IMR-90 (cell line): ENCODE data around the gene PIAS4. TPM values are rescaled to one million over a fixed set of nuclear protein-coding genes. Genes with fewer than 3 reads are reported as not detected.
A peak's percentile ranks its signal among the peaks of the same experiment; 100 is the strongest.

Source experiments
- ATAC-seq: fragments of 200-7000 bp; cut with Tn5 transposase; 2 replicates; pipeline ENCODE4 v1.9.1; 2020; ENCODE audit warnings: low read depth, mild to moderate bottlenecking, moderate library complexity
- BruUV-seq: library from RNA; stranded (reverse); fragments of 400-500 nt; replicated peaks from 2 replicates; lab custom pipeline; 2021; lab: Mats Ljungman, UMichigan
- CTCF ChIA-PET: fragments of 300-600 bp; formaldehyde crosslinking; extraction: SDS; loops from one replicate; lab custom pipeline; 2021; ENCODE audit warnings: antibody characterized with exemption; lab: Yijun Ruan, JAX
- POLR2A ChIA-PET: fragments of 300-600 bp; sonication (Branson Sonifier 250); formaldehyde crosslinking; loops from one replicate; lab custom pipeline; 2022; ENCODE audit warnings: antibody characterized with exemption; ENCODE audit not compliant: unreplicated experiment; lab: Charles Lee
- DNase-seq: peaks from one replicate; pipeline ENCODE4 v3.0.0; 2013
- H2AFZ ChIP-seq: replicated peaks from 2 replicates; pipeline ENCODE3; 2013; ENCODE audit warnings: low read length, mild to moderate bottlenecking; ENCODE audit not compliant: poor library complexity
- H2AK5ac ChIP-seq: 2 replicates; pipeline ENCODE4 v1.6.1; 2013; ENCODE audit warnings: low read depth, low read length, inconsistent platforms
- H2AK9ac ChIP-seq: replicated peaks from 2 replicates; pipeline ENCODE3; 2013; ENCODE audit warnings: mild to moderate bottlenecking, low read depth, low read length, moderate library complexity; ENCODE audit not compliant: poor library complexity
- H2BK120ac ChIP-seq: 2 replicates; pipeline ENCODE4 v1.6.1; 2013; ENCODE audit warnings: low read depth, low read length, inconsistent platforms
- H2BK15ac ChIP-seq: 3 replicates; pipeline ENCODE4 v1.6.1; 2013; ENCODE audit warnings: low read depth, low read length, inconsistent platforms
- H2BK20ac ChIP-seq: 2 replicates; pipeline ENCODE4 v1.6.1; 2013; ENCODE audit warnings: low read depth, mild to moderate bottlenecking, inconsistent platforms, low read length, moderate library complexity
- H2BK5ac ChIP-seq: 2 replicates; pipeline ENCODE4 v1.6.1; 2013; ENCODE audit warnings: mild to moderate bottlenecking, low read depth, low read length, inconsistent platforms; ENCODE audit not compliant: poor library complexity, severe bottlenecking
- H3K14ac ChIP-seq: replicated peaks from 2 replicates; pipeline ENCODE4 v1.6.1; 2013; ENCODE audit warnings: low read depth, low read length, inconsistent platforms
- H3K18ac ChIP-seq: 2 replicates; pipeline ENCODE4 v1.6.1; 2013; ENCODE audit warnings: low read depth, low read length, control low read depth
- H3K23ac ChIP-seq: 2 replicates; pipeline ENCODE4 v1.6.1; 2013; ENCODE audit warnings: low read depth, low read length, inconsistent platforms
- H3K27ac ChIP-seq: 2 replicates; pipeline ENCODE4 v1.5.1; 2013; ENCODE audit warnings: mild to moderate bottlenecking, control low read depth, low read length; ENCODE audit not compliant: insufficient read depth
- H3K27me3 ChIP-seq: 2 replicates; pipeline ENCODE4 v1.6.1; 2013; ENCODE audit warnings: low read length; ENCODE audit not compliant: control insufficient read depth, insufficient read depth
- H3K36me3 ChIP-seq: 2 replicates; pipeline ENCODE4 v1.6.1; 2013; ENCODE audit warnings: low read length, mixed read lengths; ENCODE audit not compliant: control insufficient read depth, insufficient read depth
- H3K4ac ChIP-seq: 2 replicates; pipeline ENCODE4 v1.6.1; 2013; ENCODE audit warnings: low read depth, low read length, inconsistent platforms
- H3K4me1 ChIP-seq: 2 replicates; pipeline ENCODE4 v1.6.1; 2013; ENCODE audit warnings: low read length, mixed read lengths; ENCODE audit not compliant: control insufficient read depth, insufficient read depth
- H3K4me2 ChIP-seq: 2 replicates; pipeline ENCODE4 v1.6.1; 2013; ENCODE audit warnings: low read depth, mild to moderate bottlenecking, control low read depth, low read length, moderate library complexity
- H3K4me3 ChIP-seq: 2 replicates; pipeline ENCODE4 v1.5.1; 2013; ENCODE audit warnings: low read depth, mild to moderate bottlenecking, control low read depth, low read length, moderate library complexity; ENCODE audit not compliant: insufficient read depth
- H3K56ac ChIP-seq: 2 replicates; pipeline ENCODE4 v1.6.1; 2013; ENCODE audit warnings: low read length, inconsistent platforms; ENCODE audit not compliant: insufficient read depth; ENCODE audit errors: extremely low read depth
- H3K79me1 ChIP-seq, 2 experiments: 2 replicates each; pipeline ENCODE4 v1.6.1; 2013; ENCODE audit warnings: low read length in 2 of 2, inconsistent platforms in 1 of 2, low read depth in 1 of 2
- H3K9ac ChIP-seq: 2 replicates; pipeline ENCODE4 v1.6.1; 2013; ENCODE audit warnings: low read depth, low read length, control low read depth
- H3K9me1 ChIP-seq: 2 replicates; pipeline ENCODE4 v1.6.1; 2013; ENCODE audit warnings: low read length, inconsistent platforms; ENCODE audit not compliant: insufficient read depth
- H3K9me3 ChIP-seq: 2 replicates; pipeline ENCODE4 v1.6.1; 2013; ENCODE audit warnings: low read length; ENCODE audit not compliant: control insufficient read depth, insufficient read depth
- H4K20me1 ChIP-seq: 2 replicates; pipeline ENCODE4 v1.6.1; 2013; ENCODE audit warnings: low read length, inconsistent platforms; ENCODE audit not compliant: insufficient read depth
- H4K5ac ChIP-seq: 2 replicates; pipeline ENCODE4 v1.6.1; 2013; ENCODE audit warnings: mild to moderate bottlenecking, low read depth, low read length, control low read depth
- H4K8ac ChIP-seq, 2 experiments: 2 replicates each; pipeline ENCODE4 v1.6.1; 2013; ENCODE audit warnings: low read depth in 2 of 2, low read length in 2 of 2, control low read depth in 1 of 2, inconsistent platforms in 1 of 2
- H4K91ac ChIP-seq: 2 replicates; pipeline ENCODE4 v1.6.1; 2013; ENCODE audit warnings: low read depth, low read length, inconsistent platforms; ENCODE audit not compliant: insufficient read depth
- BHLHE40 ChIP-seq: fragments of 150-350 bp; IDR thresholded peaks from 2 replicates; pipeline ENCODE4 v1.6.1; 2016; ENCODE audit warnings: mild to moderate bottlenecking, low read depth, low read length
- CEBPB ChIP-seq: IDR thresholded peaks from 2 replicates; pipeline ENCODE4 v1.6.1; 2012; ENCODE audit warnings: low read depth, low read length, improper control_type of control experiment
- FOS ChIP-seq: fragments of 150-350 bp; IDR thresholded peaks from 2 replicates; pipeline ENCODE4 v1.6.1; 2016; ENCODE audit warnings: low read depth, low read length
- MAFK ChIP-seq: IDR thresholded peaks from 2 replicates; pipeline ENCODE4 v1.6.1; 2012; ENCODE audit warnings: low read depth, low read length, improper control_type of control experiment
- MAZ ChIP-seq: IDR thresholded peaks from 2 replicates; pipeline ENCODE4 v1.6.1; 2012; ENCODE audit warnings: low read depth, mild to moderate bottlenecking, low read length, improper control_type of control experiment, moderate library complexity, borderline replicate concordance
- MXI1 ChIP-seq: IDR thresholded peaks from 2 replicates; pipeline ENCODE4 v1.6.1; 2012; ENCODE audit warnings: low read depth, mild to moderate bottlenecking, low read length, moderate library complexity, borderline replicate concordance
- NFE2L2 ChIP-seq: fragments of 150-350 bp; IDR thresholded peaks from 2 replicates; pipeline ENCODE4 v1.6.1; 2016; ENCODE audit warnings: low read depth, mild to moderate bottlenecking, low read length
- POLR2A ChIP-seq: IDR thresholded peaks from 2 replicates; pipeline ENCODE4 v1.6.1; 2012; ENCODE audit warnings: mild to moderate bottlenecking, low read depth, low read length
- RAD21 ChIP-seq: IDR thresholded peaks from 2 replicates; pipeline ENCODE4 v1.6.1; 2012; ENCODE audit warnings: low read length, improper control_type of control experiment
- RCOR1 ChIP-seq: IDR thresholded peaks from 2 replicates; pipeline ENCODE4 v1.6.1; 2012; ENCODE audit warnings: mild to moderate bottlenecking, low read length, improper control_type of control experiment; ENCODE audit not compliant: insufficient replicate concordance
- RFX5 ChIP-seq: IDR thresholded peaks from 2 replicates; pipeline ENCODE4 v1.8.0; 2012; ENCODE audit warnings: low read depth, mild to moderate bottlenecking, low read length, moderate library complexity
- SMC3 ChIP-seq: fragments of 150-350 bp; IDR thresholded peaks from 2 replicates; pipeline ENCODE4 v1.6.1; 2016; ENCODE audit warnings: low read depth, mild to moderate bottlenecking, antibody characterized with exemption, low read length, moderate library complexity
- WGBS, 2 experiments: methylation state at CpG; one replicate each; pipeline versions ENCODE4 v1.1.5 to v1.1.7; 2013; ENCODE audit warnings: missing lambda C conversion rate in 2 of 2; ENCODE audit not compliant: insufficient read length in 1 of 2; ENCODE audit errors: extremely low coverage in 2 of 2; 5-methylcytosine and 5-hydroxymethylcytosine counted together
- dilution Hi-C: fragments of 300-500 bp; cut with HindIII; formaldehyde crosslinking; loops from one replicate; pipeline ENCODE4 v1.14.3; 2018; ENCODE audit warnings: low sequenced_read_pairs; ENCODE audit not compliant: unreplicated experiment
- in situ Hi-C: fragments of 300-500 bp; cut with MboI; formaldehyde crosslinking; loops from 3 replicates; pipeline ENCODE4 v1.14.3; 2019; ENCODE audit warnings: low sequenced_read_pairs, inconsistent platforms, mixed read lengths
- intact Hi-C: fragments of 100-400 bp; cut with micrococcal nuclease; formaldehyde crosslinking; loops from 2 replicates; pipeline ENCODE4 v1.10.0; 2022
- polyA plus RNA-seq, 3 experiments: library from polyadenylated mRNA; depleted of rRNA; stranded (reverse); fragments of >200 nt; gene quantifications; 2 replicates each; pipeline ENCODE4 v1.2.3, GENCODE V29; 2012; ENCODE audit warnings: low replicate concordance in 1 of 3
- total RNA-seq: library from RNA; depleted of rRNA; stranded (reverse); fragments of >200 nt; gene quantifications from 2 replicates; pipeline ENCODE4 v1.2.3, GENCODE V29; 2012
- TF ChIP-seq, protein P1 (sequence below): conservative IDR thresholded peaks from 2 replicates; pipeline ENCODE4 v1.5.1; 2012; ENCODE audit warnings: mild to moderate bottlenecking, low read depth, low read length, improper control_type of control experiment
- TF ChIP-seq, protein P2 (sequence below): fragments of 150-350 bp; IDR thresholded peaks from 2 replicates; pipeline ENCODE4 v1.6.1; 2017; ENCODE audit warnings: mild to moderate bottlenecking, antibody characterized with exemption, low read length, low read depth

The PIAS4 gene
- total and polyA plus RNA-seq, 2 of the 4 experiments (the other 2 are of a cell fraction), result 12.1 to 13.6 TPM

- TF ChIP-seq CEBPB (no peak), FOS (no peak), MAFK (no peak)
Observed at GRCh38 chr19:4080473-4080872, 72.9 kb downstream of the PIAS4 start (continued).

DNA sequence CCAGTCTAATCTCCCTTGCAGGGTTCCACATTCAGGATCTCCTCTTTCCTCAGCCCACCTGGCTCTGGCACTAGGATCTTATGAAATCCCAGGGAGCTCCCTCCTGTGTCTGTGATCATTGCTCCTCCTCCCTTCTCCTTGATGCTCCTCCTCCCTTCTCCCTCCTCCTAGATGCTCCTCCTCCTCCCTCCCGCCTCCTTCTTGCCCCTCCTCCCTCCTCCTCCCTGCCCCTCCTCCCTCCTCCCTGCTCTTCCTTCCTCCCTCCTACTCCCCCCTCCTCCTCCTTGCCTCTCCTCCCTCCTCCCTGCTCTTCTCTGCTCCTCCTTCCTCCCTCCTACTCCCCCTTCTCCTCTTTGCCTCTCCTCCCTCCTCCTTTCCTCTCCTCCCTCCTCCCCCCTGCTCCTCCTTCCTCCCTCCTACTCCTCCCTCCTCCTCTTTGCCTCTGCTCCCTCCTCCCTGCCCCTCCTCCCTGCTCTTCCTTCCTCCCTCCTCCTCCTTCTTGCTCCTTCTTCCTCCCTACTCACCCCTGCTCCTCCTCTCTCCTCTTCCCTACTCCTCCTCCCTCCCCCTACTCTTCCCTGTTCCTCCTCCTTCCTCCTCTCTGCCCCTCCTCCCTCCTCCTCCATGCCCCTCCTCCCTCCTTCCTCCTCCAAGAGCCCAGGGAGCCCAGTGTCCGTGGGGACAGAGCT lies 74.0 kb downstream of the PIAS4 start:
- Histone ChIP-seq H3K4ac (no peak overlapping the region), H4K20me1 (no peaks in the 10 kb centered on the region), H2AFZ (peak overlapping the region; percentile 61), H4K8ac (no peak overlapping the region), H2BK20ac (no peak overlapping the region), H3K4me1 (peaks cover 7% of the 10 kb centered on the region), H3K4me2 (no peak overlapping the region), H3K27me3 (no peaks in the 10 kb centered on the region), H3K36me3 (no peaks in the 10 kb centered on the region), H3K27ac (no peak overlapping the region), H2BK120ac (no peak overlapping the region), H3K9ac (no peak overlapping the region), H3K56ac (no peak overlapping the region), H2BK5ac (no peak overlapping the region), H2AK9ac (no peak overlapping the region), H3K4me3 (no peak overlapping the region), H3K23ac (no peak overlapping the region), H3K14ac (no peak overlapping the region), H4K5ac (no peak overlapping the region), H2BK15ac (no peak overlapping the region), H3K79me1 (no peaks in the 10 kb centered on the region), H3K18ac (no peak overlapping the region), H3K9me3 (no peaks in the 10 kb centered on the region), H2AK5ac (peak overlapping the region; percentile 28; the same call in 1 of the 2 replicates), H4K91ac (no peak overlapping the region), H3K9me1 (no peaks in the 10 kb centered on the region; the same call in 1 of the 2 replicates)
- no TSS peak for BruUV-seq
- dilution Hi-C loops, result no loop called here
- in situ Hi-C loops, result no loop called here
- DNase-seq, result no peak
- CTCF ChIA-PET, result no interaction called here
- POLR2A ChIA-PET, result no interaction called here
- no peak for ATAC-seq
- intact Hi-C loops, result no loop called here
- 0% methylated on average over 1 of the region's 2 CpGs; no CpG with 5 or more reads in 1 of the 2 experiments for WGBS, 2 experiments
- TF ChIP-seq, protein P1, sequence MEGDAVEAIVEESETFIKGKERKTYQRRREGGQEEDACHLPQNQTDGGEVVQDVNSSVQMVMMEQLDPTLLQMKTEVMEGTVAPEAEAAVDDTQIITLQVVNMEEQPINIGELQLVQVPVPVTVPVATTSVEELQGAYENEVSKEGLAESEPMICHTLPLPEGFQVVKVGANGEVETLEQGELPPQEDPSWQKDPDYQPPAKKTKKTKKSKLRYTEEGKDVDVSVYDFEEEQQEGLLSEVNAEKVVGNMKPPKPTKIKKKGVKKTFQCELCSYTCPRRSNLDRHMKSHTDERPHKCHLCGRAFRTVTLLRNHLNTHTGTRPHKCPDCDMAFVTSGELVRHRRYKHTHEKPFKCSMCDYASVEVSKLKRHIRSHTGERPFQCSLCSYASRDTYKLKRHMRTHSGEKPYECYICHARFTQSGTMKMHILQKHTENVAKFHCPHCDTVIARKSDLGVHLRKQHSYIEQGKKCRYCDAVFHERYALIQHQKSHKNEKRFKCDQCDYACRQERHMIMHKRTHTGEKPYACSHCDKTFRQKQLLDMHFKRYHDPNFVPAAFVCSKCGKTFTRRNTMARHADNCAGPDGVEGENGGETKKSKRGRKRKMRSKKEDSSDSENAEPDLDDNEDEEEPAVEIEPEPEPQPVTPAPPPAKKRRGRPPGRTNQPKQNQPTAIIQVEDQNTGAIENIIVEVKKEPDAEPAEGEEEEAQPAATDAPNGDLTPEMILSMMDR, result no peak
- TF ChIP-seq NFE2L2 (no peak), SMC3 (no peak), RFX5 (no peak), RAD21 (no peak), MAZ (no peak), RCOR1 (no peak), POLR2A (no peak), MXI1 (no peak), CEBPB (no peak), FOS (no peak), BHLHE40 (no peak)
- TF ChIP-seq, protein P2, sequence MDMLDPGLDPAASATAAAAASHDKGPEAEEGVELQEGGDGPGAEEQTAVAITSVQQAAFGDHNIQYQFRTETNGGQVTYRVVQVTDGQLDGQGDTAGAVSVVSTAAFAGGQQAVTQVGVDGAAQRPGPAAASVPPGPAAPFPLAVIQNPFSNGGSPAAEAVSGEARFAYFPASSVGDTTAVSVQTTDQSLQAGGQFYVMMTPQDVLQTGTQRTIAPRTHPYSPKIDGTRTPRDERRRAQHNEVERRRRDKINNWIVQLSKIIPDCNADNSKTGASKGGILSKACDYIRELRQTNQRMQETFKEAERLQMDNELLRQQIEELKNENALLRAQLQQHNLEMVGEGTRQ, result no peak
